GM19043 (cell line): ENCODE results near the gene IKBKE.

Experiments
- ATAC-seq: cut with Tn5 transposase; IDR thresholded peaks from one replicate; pipeline ENCODE4 v1.9.1; 2021; ENCODE audit warnings: low read depth; ENCODE audit not compliant: unreplicated experiment

IKBKE gene

GRCh38 chr1:206509612-206510257 lies 39.5 kb downstream of the IKBKE start:
- ATAC-seq: no peak

GRCh38 chr1:206510371-206510770 lies 40.1 kb downstream of the IKBKE start:
- ATAC-seq: no peak

- no peak for ATAC-seq
Observed at GRCh38 chr1:206511362-206512057, 41.2 kb downstream of the IKBKE start.

- no peak for ATAC-seq
Observed at GRCh38 chr1:206512058-206512850, 42.0 kb downstream of the IKBKE start.

- no peak for ATAC-seq
Observed at GRCh38 chr1:206512851-206513180, 42.5 kb downstream of the IKBKE start.

- no peak for ATAC-seq
Observed at GRCh38 chr1:206513312-206514111, 43.2 kb downstream of the IKBKE start.

GRCh38 chr1:206514813-206515387 lies 44.6 kb downstream of the IKBKE start:
- ATAC-seq: no peak

- no peak for ATAC-seq
Observed at GRCh38 chr1:206516728-206516990, 46.4 kb downstream of the IKBKE start.

GRCh38 chr1:206517784-206518183 lies 47.5 kb downstream of the IKBKE start:
- ATAC-seq: no peak

- ATAC-seq: no peak
Observed at GRCh38 chr1:206518206-206518605, 47.9 kb downstream of the IKBKE start.

GRCh38 chr1:206518743-206519142 lies 48.5 kb downstream of the IKBKE start:
- ATAC-seq: no peak

GRCh38 chr1:206521127-206521526 lies 50.9 kb downstream of the IKBKE start:
- ATAC-seq: no peak

- no peak for ATAC-seq
Observed at GRCh38 chr1:206521694-206522402, 51.6 kb downstream of the IKBKE start.

- no peak for ATAC-seq
Observed at GRCh38 chr1:206524739-206525364, 54.6 kb downstream of the IKBKE start.

- ATAC-seq: no peak
Observed at GRCh38 chr1:206526064-206526911, 56.0 kb downstream of the IKBKE start.

- no peak for ATAC-seq
Observed at GRCh38 chr1:206529425-206529824, 59.1 kb downstream of the IKBKE start.

GRCh38 chr1:206532368-206532767 lies 62.1 kb downstream of the IKBKE start:
- no peak for ATAC-seq

GRCh38 chr1:206534552-206534951 lies 64.3 kb downstream of the IKBKE start:
- no peak for ATAC-seq

- no peak for ATAC-seq
Observed at GRCh38 chr1:206535853-206536188, 65.5 kb downstream of the IKBKE start.
